ENCODE measurements around the gene PSAPL1. TPM values are rescaled to one million over a fixed set of nuclear protein-coding genes. Genes with fewer than 3 reads are reported as not detected.
A peak's percentile ranks its signal among the peaks of the same experiment; 100 is the strongest.

Gene PSAPL1
- total RNA-seq, 1 donor from 2014 or later, result not detected

DNA sequence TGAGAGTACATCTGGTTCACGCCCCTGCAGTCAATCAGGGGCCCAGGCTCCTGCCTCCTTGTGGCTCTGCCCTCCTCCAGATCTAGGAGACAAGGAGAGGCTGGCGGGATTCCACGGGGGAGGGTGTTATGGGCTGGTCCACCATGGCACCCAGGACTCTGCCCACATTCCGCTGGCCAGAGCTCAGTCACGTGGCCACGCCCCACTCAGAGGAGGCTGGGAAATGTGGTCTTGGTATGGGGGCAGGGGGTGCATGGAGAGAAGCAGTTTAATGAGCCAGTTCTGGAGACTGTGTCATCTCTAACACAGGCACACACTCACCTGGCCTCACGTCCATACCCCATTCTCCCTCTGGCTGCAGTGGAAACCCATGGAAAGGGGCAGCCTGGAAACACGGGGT is 31.5 kb upstream of the PSAPL1 start:
- TF ChIP-seq, protein P1, sequence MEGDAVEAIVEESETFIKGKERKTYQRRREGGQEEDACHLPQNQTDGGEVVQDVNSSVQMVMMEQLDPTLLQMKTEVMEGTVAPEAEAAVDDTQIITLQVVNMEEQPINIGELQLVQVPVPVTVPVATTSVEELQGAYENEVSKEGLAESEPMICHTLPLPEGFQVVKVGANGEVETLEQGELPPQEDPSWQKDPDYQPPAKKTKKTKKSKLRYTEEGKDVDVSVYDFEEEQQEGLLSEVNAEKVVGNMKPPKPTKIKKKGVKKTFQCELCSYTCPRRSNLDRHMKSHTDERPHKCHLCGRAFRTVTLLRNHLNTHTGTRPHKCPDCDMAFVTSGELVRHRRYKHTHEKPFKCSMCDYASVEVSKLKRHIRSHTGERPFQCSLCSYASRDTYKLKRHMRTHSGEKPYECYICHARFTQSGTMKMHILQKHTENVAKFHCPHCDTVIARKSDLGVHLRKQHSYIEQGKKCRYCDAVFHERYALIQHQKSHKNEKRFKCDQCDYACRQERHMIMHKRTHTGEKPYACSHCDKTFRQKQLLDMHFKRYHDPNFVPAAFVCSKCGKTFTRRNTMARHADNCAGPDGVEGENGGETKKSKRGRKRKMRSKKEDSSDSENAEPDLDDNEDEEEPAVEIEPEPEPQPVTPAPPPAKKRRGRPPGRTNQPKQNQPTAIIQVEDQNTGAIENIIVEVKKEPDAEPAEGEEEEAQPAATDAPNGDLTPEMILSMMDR (IDR thresholded peaks at IDR 0.05), result no peak
- Mint-ChIP-seq H3K27ac (ENCODE audit: unreplicated experiment) (no peak overlapping the region), H3K4me1 (ENCODE audit: low read depth) (no peaks in the 10 kb centered on the region)

DNA sequence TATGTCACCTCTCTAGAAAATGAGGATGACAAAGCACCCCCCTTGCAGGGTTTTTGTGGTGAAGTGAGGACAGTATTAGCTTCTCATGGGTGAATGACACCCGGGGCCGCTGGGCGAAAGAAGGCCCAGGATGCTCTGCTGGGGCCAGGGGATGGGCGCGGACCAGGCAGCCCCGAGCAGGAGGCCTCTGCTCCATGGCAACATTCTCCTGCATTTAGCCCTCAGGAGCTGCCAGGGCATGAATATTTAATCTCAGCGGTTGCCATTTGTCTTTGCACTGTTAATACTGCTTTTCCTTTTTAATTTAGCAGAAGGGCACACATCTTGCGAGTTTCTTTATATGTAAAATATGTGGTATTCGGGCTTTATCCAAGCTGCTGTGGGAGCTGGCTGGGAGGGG is 30.3 kb upstream of the PSAPL1 start:
- no peak for DNase-seq (ENCODE audit: low spot score)
- Mint-ChIP-seq H3K4me1 (ENCODE audit: low read depth) (no peaks in the 10 kb centered on the region), H3K4me3 (ENCODE audit: unreplicated experiment) (no peak overlapping the region), H3K27me3 (ENCODE audit: low read depth) (peaks cover 37% of the 10 kb centered on the region), H3K36me3 (ENCODE audit: low read depth) (peaks cover 1% of the 10 kb centered on the region), H3K27ac (ENCODE audit: unreplicated experiment) (no peak overlapping the region), H3K9me3 (ENCODE audit: low read depth) (no peaks in the 10 kb centered on the region)
- TF ChIP-seq, protein P1 (IDR thresholded peaks at IDR 0.05), result no peak

More for the DNA sequence above, 31.5 kb upstream of the PSAPL1 start:
- no peak overlapping the region for H3K4me3 Mint-ChIP-seq (ENCODE audit: unreplicated experiment)
- no peaks in the 10 kb centered on the region for H3K9me3 Mint-ChIP-seq (ENCODE audit: low read depth)
- peaks cover 1% of the 10 kb centered on the region for H3K36me3 Mint-ChIP-seq (ENCODE audit: low read depth)
- peaks cover 37% of the 10 kb centered on the region for H3K27me3 Mint-ChIP-seq (ENCODE audit: low read depth)
- no peak for DNase-seq (ENCODE audit: low spot score)

DNA sequence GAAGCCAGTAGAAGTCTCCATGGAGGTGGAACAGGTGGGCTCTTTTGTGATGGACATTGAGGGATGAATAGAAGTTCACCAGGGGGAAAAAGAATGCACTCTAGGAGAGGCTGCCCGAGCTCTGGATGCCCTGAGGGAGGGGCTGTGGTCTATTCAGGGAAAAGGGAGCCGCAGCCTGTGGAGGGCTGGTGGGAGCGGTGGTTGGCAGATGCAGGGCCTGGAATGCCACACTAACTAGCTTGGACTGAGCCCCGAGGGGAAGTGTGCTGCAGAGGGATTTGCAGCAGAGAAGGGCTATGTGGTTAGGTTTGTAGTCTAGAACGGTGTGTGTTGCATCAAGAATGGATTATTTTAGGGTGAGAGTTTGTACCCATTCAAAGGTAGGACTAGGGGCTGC is 29.5 kb upstream of the PSAPL1 start:
- Mint-ChIP-seq H3K4me1 (ENCODE audit: low read depth) (no peaks in the 10 kb centered on the region), H3K27me3 (ENCODE audit: low read depth) (peaks cover 36% of the 10 kb centered on the region), H3K36me3 (ENCODE audit: low read depth) (peaks cover 1% of the 10 kb centered on the region), H3K4me3 (ENCODE audit: unreplicated experiment) (no peak overlapping the region), H3K27ac (ENCODE audit: unreplicated experiment) (no peak overlapping the region), H3K9me3 (ENCODE audit: low read depth) (no peaks in the 10 kb centered on the region)
- DNase-seq (ENCODE audit: low spot score), result no peak
- TF ChIP-seq, protein P1 (IDR thresholded peaks at IDR 0.05), result no peak

DNA sequence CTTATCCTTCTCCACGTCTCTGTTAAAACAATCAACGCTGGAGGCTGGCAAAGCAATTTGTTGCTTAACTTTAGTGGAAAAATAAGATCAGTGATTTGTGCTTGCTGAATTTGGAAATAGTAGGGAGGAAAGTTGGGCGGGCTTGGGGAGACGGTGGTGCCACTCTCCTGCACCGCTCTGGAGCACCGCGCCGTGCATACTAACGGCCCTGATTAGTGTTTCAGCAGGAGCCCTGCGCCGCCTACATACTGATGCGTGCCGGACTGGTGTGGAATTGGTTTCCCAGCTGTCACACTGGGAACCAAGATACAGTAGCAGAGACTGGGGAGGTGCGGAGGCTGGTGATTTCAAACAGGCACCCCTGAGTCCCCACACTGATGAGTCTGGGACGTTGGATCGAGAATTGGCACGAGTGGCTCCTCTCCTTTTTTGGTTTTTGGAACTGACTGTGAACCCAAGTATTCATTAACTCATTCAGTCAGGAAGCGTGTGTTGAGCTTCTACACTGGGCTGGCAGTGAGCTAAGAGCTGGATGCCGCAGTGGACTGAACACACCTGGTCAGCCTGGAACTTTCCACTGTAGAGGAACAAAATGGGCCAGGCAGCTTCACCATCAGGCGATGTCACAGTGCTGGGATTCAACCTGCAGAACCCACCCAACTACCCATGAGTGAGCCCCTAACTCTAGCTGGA is 29.0 kb upstream of the PSAPL1 start:
- DNase-seq (ENCODE audit: low spot score), result no peak
- peaks cover 1% of the 10 kb centered on the region for H3K36me3 Mint-ChIP-seq (ENCODE audit: low read depth)
- H3K27ac Mint-ChIP-seq (ENCODE audit: unreplicated experiment), result no peak overlapping the region
- no peak overlapping the region for H3K4me3 Mint-ChIP-seq (ENCODE audit: unreplicated experiment)
- no peaks in the 10 kb centered on the region for H3K9me3 Mint-ChIP-seq (ENCODE audit: low read depth)
- TF ChIP-seq, protein P1 (IDR thresholded peaks at IDR 0.05), result no peak
- H3K4me1 Mint-ChIP-seq (ENCODE audit: low read depth), result no peaks in the 10 kb centered on the region
- H3K27me3 Mint-ChIP-seq (ENCODE audit: low read depth), result peaks cover 31% of the 10 kb centered on the region

DNA sequence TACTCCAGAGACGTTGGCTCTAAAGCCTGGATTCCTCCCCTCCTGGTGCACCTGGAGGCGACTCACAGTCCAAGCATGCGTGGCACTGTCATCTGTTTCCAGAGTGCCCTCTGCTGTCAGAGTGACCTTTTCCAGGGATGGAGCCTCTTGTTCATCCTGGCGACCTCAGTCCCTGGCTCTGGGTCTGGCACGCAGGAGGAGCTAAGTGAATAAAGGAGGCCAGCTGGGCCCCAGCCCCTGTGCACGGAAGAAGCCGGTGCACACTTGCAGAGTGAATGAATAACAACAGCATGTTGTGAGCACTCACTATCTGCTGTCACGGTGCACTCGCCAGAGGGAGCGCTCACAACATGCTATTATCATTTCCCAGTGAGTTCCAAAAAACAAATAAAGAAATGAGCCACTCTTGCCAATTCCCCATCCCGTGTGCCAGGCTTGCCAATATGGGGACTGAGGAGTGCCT is 27.8 kb upstream of the PSAPL1 start:
- Mint-ChIP-seq H3K27me3 (ENCODE audit: low read depth) (peaks cover 23% of the 10 kb centered on the region), H3K36me3 (ENCODE audit: low read depth) (peaks cover 1% of the 10 kb centered on the region), H3K9me3 (ENCODE audit: low read depth) (no peaks in the 10 kb centered on the region), H3K4me3 (ENCODE audit: unreplicated experiment) (no peak overlapping the region), H3K4me1 (ENCODE audit: low read depth) (no peaks in the 10 kb centered on the region), H3K27ac (ENCODE audit: unreplicated experiment) (no peak overlapping the region)
- DNase-seq (ENCODE audit: low spot score), result no peak
- TF ChIP-seq, protein P1 (IDR thresholded peaks at IDR 0.05), result peak; percentile 21
